HepG2 (cell line): ENCODE measurements around the gene PLIN5. TPM values are rescaled to one million over a fixed set of nuclear protein-coding genes. Genes with fewer than 3 reads are reported as not detected.

Experiments
- ATAC-seq: fragments of 200-7000 bp; cut with Tn5 transposase; 3 replicates; pipeline ENCODE4 v1.9.1; 2020; ENCODE audit warnings: mild to moderate bottlenecking, moderate library complexity
- BruUV-seq: library from RNA; stranded (reverse); fragments of 400-500 nt; replicated peaks from 2 replicates; lab custom pipeline; 2021; lab: Mats Ljungman, UMichigan
- CTCF ChIA-PET: fragments of 300-600 bp; formaldehyde crosslinking; extraction: SDS; loops from one replicate; lab custom pipeline; 2021; ENCODE audit warnings: low total read pairs, inconsistent platforms, low intra/inter-chr PET ratio; lab: Yijun Ruan, JAX
- POLR2A ChIA-PET: fragments of 350-600 bp; sonication (Branson Sonifier 250); formaldehyde crosslinking; loops from one replicate; lab custom pipeline; 2020; ENCODE audit warnings: antibody characterized with exemption, inconsistent platforms; lab: Yijun Ruan, JAX
- DNase-seq: peaks from one replicate; pipeline ENCODE4 v3.0.0-alpha.2; 2015; ENCODE audit warnings: low spot score
- FAIRE-seq: peaks from 3 replicates; lab custom pipeline; 2011; peaks lifted over from hg19 to GRCh38; lab: Jason Lieb, UNC
- H2AFZ ChIP-seq: one replicate; pipeline ENCODE4 v1.6.1; 2011; ENCODE audit warnings: low read length, inconsistent platforms
- H3K27ac ChIP-seq: fragments of 300-600 bp; 3 replicates; pipeline ENCODE4 v1.8.0; 2011; ENCODE audit warnings: mixed run types, mild to moderate bottlenecking, mixed read lengths, low read length, inconsistent platforms; ENCODE audit not compliant: insufficient read depth; ENCODE audit errors: extremely low read length
- H3K27me3 ChIP-seq, 2 experiments: fragments of 200-600 bp in 1 of 2; 2 replicates in 1 of 2; 3 replicates in 1 of 2; pipeline versions ENCODE4 v1.6.0 to v1.8.0; 2011; ENCODE audit warnings: low read length in 2 of 2, mild to moderate bottlenecking in 2 of 2, moderate library complexity in 2 of 2, inconsistent platforms in 1 of 2; ENCODE audit not compliant: insufficient read depth in 2 of 2, control insufficient read depth in 1 of 2
- H3K36me3 ChIP-seq, 2 experiments: fragments of 200-600 bp in 1 of 2; replicated peaks in 1 of 2; 2 replicates in 1 of 2; 3 replicates in 1 of 2; pipeline versions ENCODE4 v1.5.1 to v1.8.0; 2011; ENCODE audit warnings: low read length in 2 of 2, inconsistent platforms in 1 of 2; ENCODE audit not compliant: insufficient read depth in 2 of 2, control insufficient read depth in 1 of 2
- H3K4me1 ChIP-seq: 2 replicates; pipeline ENCODE4 v1.5.1; 2012; ENCODE audit warnings: low read length, inconsistent platforms; ENCODE audit not compliant: insufficient read depth
- H3K4me2 ChIP-seq: 2 replicates; pipeline ENCODE4 v1.6.0; 2011; ENCODE audit warnings: low read depth, low read length, inconsistent platforms
- H3K4me3 ChIP-seq, 3 experiments: fragments of 200-600 bp in 1 of 3; sonication (generic), shearing (Covaris generic) in 1 of 3; replicated peaks in 1 of 3; 2 replicates each; pipeline ENCODE4 v1.5.1; 2011 to 2016; ENCODE audit warnings: low read length in 3 of 3, inconsistent platforms in 2 of 3, low read depth in 2 of 3, mild to moderate bottlenecking in 2 of 3, control low read depth in 1 of 3, mixed read lengths in 1 of 3; ENCODE audit not compliant: insufficient read depth in 1 of 3
- H3K79me2 ChIP-seq: one replicate; pipeline ENCODE4 v1.6.1; 2011; ENCODE audit warnings: low read length, inconsistent platforms; ENCODE audit not compliant: insufficient read depth
- H3K9ac ChIP-seq: 2 replicates; pipeline ENCODE4 v1.6.0; 2011; ENCODE audit warnings: mild to moderate bottlenecking, low read depth, low read length, inconsistent platforms; ENCODE audit not compliant: insufficient read depth
- H3K9me3 ChIP-seq: 2 replicates; pipeline ENCODE4 v1.5.1; 2012; ENCODE audit warnings: mild to moderate bottlenecking, low read length
- H4K20me1 ChIP-seq: 2 replicates; pipeline ENCODE4 v1.6.0; 2011; ENCODE audit warnings: inconsistent platforms, mild to moderate bottlenecking, low read length, moderate library complexity; ENCODE audit not compliant: insufficient read depth
- ARID2 ChIP-seq: sonication (generic); formaldehyde crosslinking; IDR thresholded peaks from 2 replicates; pipeline ENCODE4 v1.8.1; 2022; ENCODE audit warnings: mild to moderate bottlenecking, missing genetic modification reagents, borderline replicate concordance
- FOXK1 ChIP-seq: sonication (generic); formaldehyde crosslinking; IDR thresholded peaks from 2 replicates; pipeline ENCODE4 v1.4.0; 2020; ENCODE audit warnings: low read depth, missing genetic modification reagents, borderline replicate concordance
- GTF2F1 ChIP-seq: fragments of 150-350 bp; IDR thresholded peaks from 2 replicates; pipeline ENCODE4 v1.6.1; 2014; ENCODE audit warnings: low read length
- MXI1 ChIP-seq: IDR thresholded peaks from 3 replicates; pipeline ENCODE4 v1.6.1; 2012; ENCODE audit warnings: low read depth, low read length, inconsistent platforms, borderline replicate concordance
- NFKB2 ChIP-seq: sonication (generic); formaldehyde crosslinking; IDR thresholded peaks from 2 replicates; pipeline ENCODE4 v1.4.0; 2020; ENCODE audit warnings: missing genetic modification reagents, borderline replicate concordance
- PATZ1 ChIP-seq: sonication (generic); formaldehyde crosslinking; IDR thresholded peaks from 2 replicates; pipeline ENCODE4 v1.4.0; 2020; ENCODE audit warnings: missing genetic modification reagents
- PHF5A ChIP-seq: IDR thresholded peaks from one replicate; pipeline ENCODE4 v1.6.1; 2018; ENCODE audit warnings: low read depth, missing genetic modification reagents; ENCODE audit not compliant: unreplicated experiment
- TFE3 ChIP-seq: IDR thresholded peaks from 2 replicates; pipeline ENCODE4 v1.6.1; 2016
- XRCC5 ChIP-seq: fragments of 200-400 bp; formaldehyde crosslinking; optimal IDR thresholded peaks from 2 replicates; pipeline ENCODE3; 2017; ENCODE audit warnings: mild to moderate bottlenecking, low read length
- ZKSCAN5 ChIP-seq: sonication (generic); formaldehyde crosslinking; IDR thresholded peaks from 2 replicates; pipeline ENCODE4 v1.5.1; 2020; ENCODE audit warnings: mild to moderate bottlenecking, missing genetic modification reagents
- ZMYM3 ChIP-seq: sonication (generic); formaldehyde crosslinking; IDR thresholded peaks from 2 replicates; pipeline ENCODE4 v1.5.1; 2020; ENCODE audit warnings: mild to moderate bottlenecking, missing genetic modification reagents
- ZNF414 ChIP-seq: sonication (generic); formaldehyde crosslinking; IDR thresholded peaks from 2 replicates; pipeline ENCODE4 v1.5.0; 2020; ENCODE audit warnings: missing genetic modification reagents
- ZNF543 ChIP-seq: sonication (generic); formaldehyde crosslinking; IDR thresholded peaks from 2 replicates; pipeline ENCODE4 v1.4.0; 2020; ENCODE audit warnings: mild to moderate bottlenecking, missing genetic modification reagents
- ZNF574 ChIP-seq: sonication (generic); formaldehyde crosslinking; IDR thresholded peaks from 2 replicates; pipeline ENCODE4 v1.4.0; 2020; ENCODE audit warnings: missing genetic modification reagents
- ZNF740 ChIP-seq: sonication (generic); formaldehyde crosslinking; IDR thresholded peaks from 2 replicates; pipeline ENCODE4 v1.4.0; 2020; ENCODE audit warnings: missing genetic modification reagents
- WGBS: methylation state at CpG from one replicate; pipeline ENCODE4 v1.1.6; 2017; ENCODE audit warnings: low lambda C conversion rate; 5-methylcytosine and 5-hydroxymethylcytosine counted together
- in situ Hi-C: cut with HindIII; loops from 2 replicates; pipeline ENCODE4 v1.10.0; 2017; ENCODE audit warnings: low pct_unique_long_range_greater_than_20kb; ENCODE audit not compliant: extremely low pct_ligation_motif_present
- intact Hi-C: fragments of 100-400 bp; cut with micrococcal nuclease; formaldehyde crosslinking; loops from one replicate; pipeline ENCODE4 v1.10.0; 2022; ENCODE audit not compliant: unreplicated experiment
- polyA plus RNA-seq, 8 experiments: library from polyadenylated mRNA; depleted of rRNA in 3 of 8; stranded (reverse) in 7 of 8; unstranded in 1 of 8; fragments of >200 nt; fragmentation: Illumina TruSeq in 4 of 8; extraction: Trizol in 4 of 8; gene quantifications; 2 replicates each; pipeline versions ENCODE4 v1.2.1 to v1.2.3, GENCODE V29; 2011 to 2016; ENCODE audit warnings: low read depth in 4 of 8, missing spikeins in 1 of 8, mixed read lengths in 1 of 8; ENCODE audit not compliant: insufficient read depth in 1 of 8
- total RNA-seq, 5 experiments: library from RNA; depleted of rRNA; stranded (reverse); fragments of >200 nt; fragmentation: Illumina TruSeq; extraction: Trizol; gene quantifications; 2 replicates each; pipeline ENCODE4 v1.2.3, GENCODE V29; 2016; ENCODE audit warnings: low read depth in 1 of 5

PLIN5 gene
- total and polyA plus RNA-seq, 2 of the 13 experiments (the other 11 are each of a cell fraction or from before 2014, with no cell fraction given): 1.8 to 4.8 TPM

- ATAC-seq (no peak), DNase-seq (no peak), FAIRE-seq (no peak)
- CTCF ChIA-PET: no interaction called here
- Histone ChIP-seq H3K9me3 (no peaks in the 10 kb centered on the region), H4K20me1 (no peaks in the 10 kb centered on the region), H3K9ac (peak overlapping the region; percentile 60), H3K36me3 (no peaks in the 10 kb centered on the region), H2AFZ (peak overlapping the region; percentile 25), H3K27me3 (no peaks in the 10 kb centered on the region), H3K79me2 (no peaks in the 10 kb centered on the region), H3K4me3 (peak overlapping the region in 1 of 3 experiments; percentile 17; a peak in 1 of 6 replicates), H3K4me1 (peaks cover 68% of the 10 kb centered on the region), H3K4me2 (peak overlapping the region; percentile 60), H3K27ac (peak overlapping the region; percentile 47)
- BruUV-seq: no TSS peak
- intact Hi-C loops (no loop called here), in situ Hi-C loops (no loop called here)
- 19% methylated on average over 7 of the region's 9 CpGs for WGBS
- POLR2A ChIA-PET: no interaction called here
- TF ChIP-seq ZKSCAN5 (CRISPR knock-in tag) (peak; percentile 65; the same call in 1 of the 2 replicates), GTF2F1 (no peak), ZNF543 (no peak), FOXK1 (CRISPR knock-in tag) (no peak), ZNF740 (CRISPR knock-in tag) (0 out of 2 replicates have a peak, but pooled peaks have one; percentile 17), NFKB2 (CRISPR knock-in tag) (0 out of 2 replicates have a peak, but pooled peaks have one; percentile 51), PATZ1 (CRISPR knock-in tag) (peak; percentile 61), ZNF414 (CRISPR knock-in tag) (no peak), ZNF574 (CRISPR knock-in tag) (0 out of 2 replicates have a peak, but pooled peaks have one; percentile 10), XRCC5 (peak; percentile 23), PHF5A (CRISPR knock-in tag) (no peak), ZMYM3 (CRISPR knock-in tag) (0 out of 2 replicates have a peak, but pooled peaks have one; percentile 15), ARID2 (no peak), MXI1 (no peak), TFE3 (CRISPR knock-in tag) (peak; percentile 27; the same call in 1 of the 2 replicates)
Observed at GRCh38 chr19:4519521-4520277, 15.3 kb downstream of the PLIN5 start.
